ENCODE measurements around the gene VAMP5.

GRCh38 chr2:85537600-85538506, 46.4 kb upstream of the VAMP5 start:
- TF ChIP-seq CTCF (IDR thresholded peaks at IDR 0.05; ENCODE audit: poor library complexity), result no peak
- no peak for TF ChIP-seq EZH2 (IDR thresholded peaks at IDR 0.05; ENCODE audit: borderline replicate concordance)
- TF ChIP-seq EZH2phosphoT487 (IDR thresholded peaks at IDR 0.05; ENCODE audit: low read depth, severe bottlenecking, unreplicated experiment), result no peak

All from hepatocyte (in vitro differentiated cells).